GM23248 (cell line): ENCODE results near the gene PSMB5. TPM values are rescaled to one million over a fixed set of nuclear protein-coding genes. Genes with fewer than 3 reads are reported as not detected.

Experiments used
- DNase-seq: peaks from one replicate; pipeline ENCODE4 v3.0.0-alpha.2; 2015
- H2AFZ ChIP-seq: fragments of 200-600 bp; sonication (generic); 2 replicates; pipeline ENCODE4 v1.6.1; 2016; ENCODE audit warnings: antibody characterized with exemption
- H3F3A ChIP-seq: fragments of 200-600 bp; sonication (generic); 2 replicates; pipeline ENCODE4 v1.6.1; 2016; ENCODE audit warnings: mild to moderate bottlenecking, antibody characterized with exemption, mixed run types; ENCODE audit not compliant: insufficient read depth
- H3K27ac ChIP-seq: fragments of 200-600 bp; sonication (generic); 2 replicates; pipeline ENCODE4 v1.5.1; 2016; ENCODE audit warnings: mild to moderate bottlenecking
- H3K27me3 ChIP-seq: fragments of 200-600 bp; sonication (generic); replicated peaks from 2 replicates; pipeline ENCODE4 v1.6.1; 2016; ENCODE audit warnings: mild to moderate bottlenecking; ENCODE audit not compliant: insufficient read depth
- H3K36me3 ChIP-seq: fragments of 200-600 bp; sonication (generic); 2 replicates; pipeline ENCODE4 v1.6.1; 2016; ENCODE audit warnings: low read depth, mild to moderate bottlenecking
- H3K4me1 ChIP-seq: fragments of 200-600 bp; sonication (generic); 2 replicates; pipeline ENCODE4 v1.6.1; 2016; ENCODE audit warnings: mild to moderate bottlenecking; ENCODE audit not compliant: insufficient read depth
- H3K4me2 ChIP-seq: fragments of 200-600 bp; sonication (generic); one replicate; pipeline ENCODE4 v1.6.1; 2016; ENCODE audit warnings: mild to moderate bottlenecking; ENCODE audit not compliant: unreplicated experiment
- H3K4me3 ChIP-seq: fragments of 200-600 bp; sonication (generic); 2 replicates; pipeline ENCODE4 v1.5.1; 2016; ENCODE audit warnings: mild to moderate bottlenecking
- H3K79me2 ChIP-seq: fragments of 200-600 bp; sonication (generic); 2 replicates; pipeline ENCODE4 v1.6.1; 2016; ENCODE audit warnings: mild to moderate bottlenecking; ENCODE audit not compliant: insufficient read depth
- H3K9ac ChIP-seq: fragments of 200-600 bp; sonication (generic); 2 replicates; pipeline ENCODE4 v1.6.1; 2016; ENCODE audit warnings: mild to moderate bottlenecking
- H3K9me2 ChIP-seq: fragments of 200-600 bp; sonication (generic); 2 replicates; pipeline ENCODE4 v1.6.1; 2016; ENCODE audit warnings: mixed run types, mild to moderate bottlenecking, moderate library complexity; ENCODE audit not compliant: insufficient read depth
- H3K9me3 ChIP-seq: fragments of 200-600 bp; sonication (generic); one replicate; pipeline ENCODE4 v1.6.1; 2017; ENCODE audit warnings: low read depth
- H4K20me1 ChIP-seq: fragments of 200-600 bp; sonication (generic); 2 replicates; pipeline ENCODE4 v1.6.0; 2016; ENCODE audit not compliant: insufficient read depth
- EZH2 ChIP-seq: fragments of 200-600 bp; sonication (generic); IDR thresholded peaks from 2 replicates; pipeline ENCODE4 v1.6.1; 2018; ENCODE audit warnings: antibody characterized with exemption, mild to moderate bottlenecking; ENCODE audit not compliant: insufficient read depth, poor library complexity, severe bottlenecking
- EZH2phosphoT487 ChIP-seq: fragments of 200-600 bp; sonication (generic); IDR thresholded peaks from 2 replicates; pipeline ENCODE4 v1.6.1; 2018; ENCODE audit warnings: antibody characterized with exemption, moderate library complexity, mild to moderate bottlenecking, low read depth; ENCODE audit not compliant: insufficient read depth
- WGBS, 2 experiments: methylation state at CpG; one replicate each; pipeline ENCODE4 v1.1.6; 2015 to 2017; ENCODE audit warnings: low lambda C conversion rate in 2 of 2, low coverage in 1 of 2; ENCODE audit errors: missing lambda C conversion rate in 2 of 2; 5-methylcytosine and 5-hydroxymethylcytosine counted together
- in situ Hi-C: fragments of 300-500 bp; cut with MboI; formaldehyde crosslinking; loops from 2 replicates; pipeline ENCODE4 v1.15.0; 2020
- polyA plus RNA-seq: library from polyadenylated mRNA; unstranded; fragments of >200 nt; fragmentation: Nextera tagmentation; extraction: Ambion mirVana; gene quantifications from 2 replicates; pipeline ENCODE4 v1.2.1, GENCODE V29; 2016
- total RNA-seq: library from RNA; depleted of rRNA; stranded (reverse); fragments of >200 nt; shearing (Covaris generic); gene quantifications from 2 replicates; pipeline ENCODE4 v1.2.3, GENCODE V29; 2014

Gene PSMB5
- total and polyA plus RNA-seq, 2 experiments from 2014 or later = 263 to 274 TPM

GRCh38 chr14:22978981-22979671 lies 55.6 kb downstream of the PSMB5 start:
- Histone ChIP-seq H3K9me2 (no peaks in the 10 kb centered on the region), H2AFZ (no peak overlapping the region), H3K27ac (peak overlapping the region; percentile 51; the same call in 1 of the 2 replicates), H4K20me1 (no peaks in the 10 kb centered on the region), H3K4me2 (peak overlapping the region; percentile 74), H3K9ac (0 out of 2 replicates have a peak overlapping the region, but pooled peaks have one; percentile 24), H3K36me3 (peaks cover 19% of the 10 kb centered on the region; the same call in 1 of the 2 replicates), H3K79me2 (peaks cover 53% of the 10 kb centered on the region), H3K27me3 (no peaks in the 10 kb centered on the region), H3K4me3 (peak overlapping the region; percentile 75), H3K9me3 (no peaks in the 10 kb centered on the region), H3F3A (peaks cover 31% of the 10 kb centered on the region), H3K4me1 (peaks cover 40% of the 10 kb centered on the region)
- in situ Hi-C loops = no loop called here
- no peak for DNase-seq
- 75 to 77% methylated on average over 5 of the region's 5 CpGs for WGBS, 2 experiments
- no peak for TF ChIP-seq EZH2phosphoT487
- TF ChIP-seq EZH2 = no peak

GRCh38 chr14:22978487-22978837 lies 56.2 kb downstream of the PSMB5 start:
- Histone ChIP-seq H3K27ac (peak overlapping the region; percentile 51), H3K9me2 (no peaks in the 10 kb centered on the region), H4K20me1 (no peaks in the 10 kb centered on the region), H2AFZ (no peak overlapping the region), H3K79me2 (peaks cover 47% of the 10 kb centered on the region), H3K27me3 (no peaks in the 10 kb centered on the region), H3K4me1 (peaks cover 40% of the 10 kb centered on the region), H3F3A (peaks cover 31% of the 10 kb centered on the region), H3K9ac (peak overlapping the region; percentile 24; the same call in 1 of the 2 replicates), H3K4me3 (peak overlapping the region; percentile 75), H3K9me3 (no peaks in the 10 kb centered on the region), H3K36me3 (peaks cover 23% of the 10 kb centered on the region; the same call in 1 of the 2 replicates), H3K4me2 (peak overlapping the region; percentile 74)
- 59 to 68% methylated on average over 3 of the region's 3 CpGs for WGBS, 2 experiments
- TF ChIP-seq EZH2phosphoT487 (no peak), EZH2 (no peak)
- in situ Hi-C loops = no loop called here
- peak; percentile 39 for DNase-seq

- peaks cover 47% of the 10 kb centered on the region for H3K79me2 ChIP-seq
- peak overlapping the region; percentile 74 for H3K4me2 ChIP-seq
- no peaks in the 10 kb centered on the region for H3K9me2 ChIP-seq
- in situ Hi-C loops = no loop called here
- peak overlapping the region; percentile 51 for H3K27ac ChIP-seq
- TF ChIP-seq EZH2phosphoT487 (no peak), EZH2 (no peak)
- H3K4me3 ChIP-seq = peak overlapping the region; percentile 75
- H3K27me3 ChIP-seq = no peaks in the 10 kb centered on the region
- H4K20me1 ChIP-seq = no peaks in the 10 kb centered on the region; the same call in 1 of the 2 replicates
- H3K36me3 ChIP-seq = peaks cover 29% of the 10 kb centered on the region; the same call in 1 of the 2 replicates
- 22 to 45% methylated on average over 5 to 8 of the region's 8 CpGs for WGBS, 2 experiments
- H3F3A ChIP-seq = peaks cover 28% of the 10 kb centered on the region
- no peaks in the 10 kb centered on the region for H3K9me3 ChIP-seq
- DNase-seq = peak; percentile 71
- H2AFZ ChIP-seq = no peak overlapping the region
- H3K9ac ChIP-seq = peak overlapping the region; percentile 24; the same call in 1 of the 2 replicates
- peaks cover 40% of the 10 kb centered on the region for H3K4me1 ChIP-seq
These were observed 56.8 kb downstream of the PSMB5 start for GRCh38 chr14:22977684-22978486.

DNA sequence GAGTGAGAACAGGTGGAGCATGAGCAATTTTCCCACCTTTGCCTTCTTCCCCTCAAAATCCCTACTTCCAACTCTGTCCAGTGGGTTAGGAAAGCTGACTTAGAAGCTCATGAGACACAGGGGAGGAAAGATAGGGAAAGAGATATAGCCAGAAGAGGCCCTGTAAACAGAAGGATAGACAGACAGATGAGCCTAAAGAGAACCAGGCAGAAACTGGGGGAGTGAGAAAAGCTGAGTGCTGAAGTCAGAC lies 57.3 kb downstream of the PSMB5 start:
- peaks cover 34% of the 10 kb centered on the region for H3K36me3 ChIP-seq

More for the DNA sequence above, 57.3 kb downstream of the PSMB5 start:
- H3K27me3 ChIP-seq = no peaks in the 10 kb centered on the region
- no peak overlapping the region for H2AFZ ChIP-seq
- peak overlapping the region; percentile 51 for H3K27ac ChIP-seq
- peaks cover 47% of the 10 kb centered on the region for H3K79me2 ChIP-seq
- no peaks in the 10 kb centered on the region; the same call in 1 of the 2 replicates for H4K20me1 ChIP-seq
- no peaks in the 10 kb centered on the region for H3K9me2 ChIP-seq
- H3K4me1 ChIP-seq = peaks cover 40% of the 10 kb centered on the region
- H3K9me3 ChIP-seq = no peaks in the 10 kb centered on the region
- peak overlapping the region; percentile 14; the same call in 1 of the 2 replicates for H3K9ac ChIP-seq
- in situ Hi-C loops = no loop called here
- H3F3A ChIP-seq = peaks cover 28% of the 10 kb centered on the region
- peak overlapping the region; percentile 75 for H3K4me3 ChIP-seq
- H3K4me2 ChIP-seq = peak overlapping the region; percentile 74
- no peak for DNase-seq
- TF ChIP-seq EZH2phosphoT487 (no peak), EZH2 (no peak)
